GM21723 (cell line): ENCODE results near the gene LPCAT3.
A peak's percentile ranks its signal among the peaks of the same experiment; 100 is the strongest.

Source experiments
- ATAC-seq: cut with Tn5 transposase; IDR thresholded peaks from one replicate; pipeline ENCODE4 v1.9.1; 2021; ENCODE audit warnings: mild to moderate bottlenecking, moderate library complexity; ENCODE audit not compliant: unreplicated experiment

Gene LPCAT3

GRCh38 chr12:6954316-6955107 is 63.8 kb downstream of the LPCAT3 start:
- no peak for ATAC-seq

GRCh38 chr12:6953442-6954315 is 64.6 kb downstream of the LPCAT3 start:
- ATAC-seq = peak; percentile 42

- peak; percentile 0 for ATAC-seq
These were observed 65.3 kb downstream of the LPCAT3 start for GRCh38 chr12:6952863-6953441.

GRCh38 chr12:6952121-6952862 is 66.0 kb downstream of the LPCAT3 start:
- ATAC-seq = no peak

GRCh38 chr12:6951551-6952120 is 66.6 kb downstream of the LPCAT3 start:
- no peak for ATAC-seq

- peak; percentile 27 for ATAC-seq
These were observed 67.3 kb downstream of the LPCAT3 start, which contains the start of gene PTPN6 for GRCh38 chr12:6950811-6951540. Gene PTPN6 (plus strand): TSS chr12:6951356. CDS start chr12:6951513, 157 bp downstream.

GRCh38 chr12:6950401-6950801 is 67.9 kb downstream of the LPCAT3 start:
- no peak for ATAC-seq

- ATAC-seq = no peak
These were observed 69.2 kb downstream of the LPCAT3 start for GRCh38 chr12:6948873-6949594.

GRCh38 chr12:6947615-6948014 is 70.7 kb downstream of the LPCAT3 start:
- ATAC-seq = no peak

GRCh38 chr12:6946920-6947374 is 71.3 kb downstream of the LPCAT3 start:
- no peak for ATAC-seq

- no peak for ATAC-seq
These were observed 72.0 kb downstream of the LPCAT3 start for GRCh38 chr12:6946033-6946919.

- ATAC-seq = no peak
These were observed 72.7 kb downstream of the LPCAT3 start for GRCh38 chr12:6945613-6946012.

- peak; percentile 42 for ATAC-seq
These were observed 73.7 kb downstream of the LPCAT3 start for GRCh38 chr12:6944381-6945186.

- ATAC-seq = peak; percentile 32
These were observed 74.4 kb downstream of the LPCAT3 start, which contains the start of the genes C12orf57 and RNU7-1 for GRCh38 chr12:6943722-6944380. Gene C12orf57 (plus strand): TSS chr12:6944022. CDS start chr12:6944122, 100 bp downstream. Gene RNU7-1 (plus strand): TSS chr12:6943816.

GRCh38 chr12:6943389-6943721 is 74.9 kb downstream of the LPCAT3 start:
- ATAC-seq = peak; percentile 23

- ATAC-seq = no peak
These were observed 76.0 kb downstream of the LPCAT3 start for GRCh38 chr12:6942331-6942665.

- no peak for ATAC-seq
These were observed 76.5 kb downstream of the LPCAT3 start for GRCh38 chr12:6941782-6942181.
